ENCODE measurements around the gene CCDC28A. TPM values are rescaled to one million over a fixed set of nuclear protein-coding genes. Genes with fewer than 3 reads are reported as not detected.

CCDC28A gene
- total RNA-seq, 2 experiments from 2014 or later: 11.0 to 20.9 TPM

DNA sequence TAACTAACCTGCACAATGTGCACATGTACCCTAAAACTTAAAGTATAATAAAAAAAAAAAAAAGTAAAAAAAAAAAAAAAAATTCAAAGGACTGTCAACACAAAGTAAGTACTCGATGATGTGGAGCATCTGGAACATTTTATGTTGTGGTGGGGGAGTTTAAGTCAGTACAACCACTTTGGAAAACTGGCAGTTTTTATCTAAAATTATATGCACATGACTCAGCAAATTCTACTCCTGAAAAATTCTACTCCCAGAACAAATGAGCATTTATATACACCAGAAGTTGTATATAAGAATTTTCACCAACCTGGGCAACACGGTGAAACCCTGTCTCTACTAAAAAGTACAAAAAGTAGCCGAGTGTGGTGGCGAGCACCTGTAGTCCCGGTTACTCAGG, 36.9 kb upstream of the CCDC28A start:
- Histone ChIP-seq H3K79me2 (ENCODE audit: insufficient read depth, low read depth, low read length) (no peaks in the 10 kb centered on the region), H3K4me1 (ENCODE audit: insufficient read depth, low read length, poor library complexity, severe bottlenecking) (no peaks in the 10 kb centered on the region), H2AFZ (ENCODE audit: low read length) (no peak overlapping the region), H3K9me3 (ENCODE audit: low read length) (no peaks in the 10 kb centered on the region), H3K36me3 (ENCODE audit: insufficient read depth, low read length) (no peaks in the 10 kb centered on the region), H3K27ac (ENCODE audit: low read depth, low read length, poor library complexity, severe bottlenecking) (no peak overlapping the region), H3K4me2 (ENCODE audit: low read length) (no peak overlapping the region), H3K9me2 (ENCODE audit: insufficient read depth, low read length) (no peaks in the 10 kb centered on the region), H3K4me3 (ENCODE audit: low read depth, low read length, poor library complexity, severe bottlenecking) (no peak overlapping the region), H4K20me1 (ENCODE audit: insufficient read depth, low read length) (no peaks in the 10 kb centered on the region)
- CTCF ChIA-PET (ENCODE audit: unreplicated experiment): no interaction called here
- POLR2A ChIA-PET: no interaction called here
- TF ChIP-seq, protein P1, sequence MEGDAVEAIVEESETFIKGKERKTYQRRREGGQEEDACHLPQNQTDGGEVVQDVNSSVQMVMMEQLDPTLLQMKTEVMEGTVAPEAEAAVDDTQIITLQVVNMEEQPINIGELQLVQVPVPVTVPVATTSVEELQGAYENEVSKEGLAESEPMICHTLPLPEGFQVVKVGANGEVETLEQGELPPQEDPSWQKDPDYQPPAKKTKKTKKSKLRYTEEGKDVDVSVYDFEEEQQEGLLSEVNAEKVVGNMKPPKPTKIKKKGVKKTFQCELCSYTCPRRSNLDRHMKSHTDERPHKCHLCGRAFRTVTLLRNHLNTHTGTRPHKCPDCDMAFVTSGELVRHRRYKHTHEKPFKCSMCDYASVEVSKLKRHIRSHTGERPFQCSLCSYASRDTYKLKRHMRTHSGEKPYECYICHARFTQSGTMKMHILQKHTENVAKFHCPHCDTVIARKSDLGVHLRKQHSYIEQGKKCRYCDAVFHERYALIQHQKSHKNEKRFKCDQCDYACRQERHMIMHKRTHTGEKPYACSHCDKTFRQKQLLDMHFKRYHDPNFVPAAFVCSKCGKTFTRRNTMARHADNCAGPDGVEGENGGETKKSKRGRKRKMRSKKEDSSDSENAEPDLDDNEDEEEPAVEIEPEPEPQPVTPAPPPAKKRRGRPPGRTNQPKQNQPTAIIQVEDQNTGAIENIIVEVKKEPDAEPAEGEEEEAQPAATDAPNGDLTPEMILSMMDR (conservative IDR thresholded peaks at IDR 0.05; ENCODE audit: low read length): no peak
- TF ChIP-seq EZH2phosphoT487 (IDR thresholded peaks at IDR 0.05; ENCODE audit: borderline replicate concordance, low read depth, low read length): no peak
- DNase-seq (ENCODE audit: low spot score): no peak
- no TSS peak for BruUV-seq (replicated peaks)
- intact Hi-C loops (cut with micrococcal nuclease; ENCODE audit: unreplicated experiment): no loop called here

GRCh38 chr6:138752017-138752416, 21.6 kb upstream of the CCDC28A start:
- no peak for TF ChIP-seq EZH2phosphoT487 (IDR thresholded peaks at IDR 0.05; ENCODE audit: borderline replicate concordance, low read depth, low read length)
- TF ChIP-seq, protein P1 (conservative IDR thresholded peaks at IDR 0.05; ENCODE audit: low read length): peak; percentile 32; the same call in 1 of the 2 replicates
- POLR2A ChIA-PET: interaction anchor here (0.5 kb wide), 1 partner anchor 46 kb away, joined by 4 read pairs; no protein-coding TSS in a partner anchor
- H4K20me1 ChIP-seq (ENCODE audit: insufficient read depth, low read length): no peaks in the 10 kb centered on the region
- H3K27ac ChIP-seq (ENCODE audit: low read depth, low read length, poor library complexity, severe bottlenecking): no peak overlapping the region
- no peak overlapping the region for H3K4me2 ChIP-seq (ENCODE audit: low read length)
- H3K36me3 ChIP-seq (ENCODE audit: insufficient read depth, low read length): no peaks in the 10 kb centered on the region
- intact Hi-C loops (cut with micrococcal nuclease; ENCODE audit: unreplicated experiment): no loop called here
- H3K79me2 ChIP-seq (ENCODE audit: insufficient read depth, low read depth, low read length): no peaks in the 10 kb centered on the region
- BruUV-seq (replicated peaks): no TSS peak
- DNase-seq (ENCODE audit: low spot score): no peak
- no peaks in the 10 kb centered on the region for H3K9me2 ChIP-seq (ENCODE audit: insufficient read depth, low read length)
- no peaks in the 10 kb centered on the region for H3K4me1 ChIP-seq (ENCODE audit: insufficient read depth, low read length, poor library complexity, severe bottlenecking)
- no peak overlapping the region for H3K4me3 ChIP-seq (ENCODE audit: low read depth, low read length, poor library complexity, severe bottlenecking)
- CTCF ChIA-PET (ENCODE audit: unreplicated experiment): no interaction called here
- no peak overlapping the region for H2AFZ ChIP-seq (ENCODE audit: low read length)
- H3K9me3 ChIP-seq (ENCODE audit: low read length): no peaks in the 10 kb centered on the region

GRCh38 chr6:138757136-138757535, 16.4 kb upstream of the CCDC28A start:
- H3K4me1 ChIP-seq (ENCODE audit: insufficient read depth, low read length, poor library complexity, severe bottlenecking): no peaks in the 10 kb centered on the region
- H3K9me2 ChIP-seq (ENCODE audit: insufficient read depth, low read length): no peaks in the 10 kb centered on the region
- no peak overlapping the region for H3K4me2 ChIP-seq (ENCODE audit: low read length)
- no peaks in the 10 kb centered on the region for H3K79me2 ChIP-seq (ENCODE audit: insufficient read depth, low read depth, low read length)
- POLR2A ChIA-PET: interaction anchor here (0.7 kb wide), 1 partner anchor 1459 kb away, joined by 3 read pairs; no protein-coding TSS in a partner anchor
- DNase-seq (ENCODE audit: low spot score): no peak
- BruUV-seq (replicated peaks): no TSS peak
- CTCF ChIA-PET (ENCODE audit: unreplicated experiment): no interaction called here
- TF ChIP-seq EZH2phosphoT487 (IDR thresholded peaks at IDR 0.05; ENCODE audit: borderline replicate concordance, low read depth, low read length): no peak
- TF ChIP-seq, protein P1 (conservative IDR thresholded peaks at IDR 0.05; ENCODE audit: low read length): no peak
- no peak overlapping the region for H2AFZ ChIP-seq (ENCODE audit: low read length)
- H4K20me1 ChIP-seq (ENCODE audit: insufficient read depth, low read length): no peaks in the 10 kb centered on the region
- H3K27ac ChIP-seq (ENCODE audit: low read depth, low read length, poor library complexity, severe bottlenecking): no peak overlapping the region
- intact Hi-C loops (cut with micrococcal nuclease; ENCODE audit: unreplicated experiment): no loop called here
- no peak overlapping the region for H3K4me3 ChIP-seq (ENCODE audit: low read depth, low read length, poor library complexity, severe bottlenecking)
- no peaks in the 10 kb centered on the region for H3K36me3 ChIP-seq (ENCODE audit: insufficient read depth, low read length)
- H3K9me3 ChIP-seq (ENCODE audit: low read length): no peaks in the 10 kb centered on the region

Data from OCI-LY7 (cell line).